ENCODE measurements around the gene PPP2R2B.

The PPP2R2B gene

GRCh38 chr5:146568161-146568560, 310.4 kb downstream of the PPP2R2B start:
- no peaks in the 10 kb centered on the region for H3K79me2 ChIP-seq (ENCODE audit: insufficient read depth, low read depth)
- no peaks in the 10 kb centered on the region for H3K36me3 ChIP-seq (ENCODE audit: insufficient read depth)
- no peak overlapping the region for H2AFZ ChIP-seq (ENCODE audit: low read depth)
- H3K27ac ChIP-seq, result no peak overlapping the region
- no peak overlapping the region for H3K4me2 ChIP-seq
- H3K27me3 ChIP-seq (ENCODE audit: insufficient read depth, low read depth), result no peaks in the 10 kb centered on the region
- no peak overlapping the region for H3K4me3 ChIP-seq (IDR thresholded peaks at IDR 0.05; ENCODE audit: insufficient read depth, low read depth, low read length)
- H3K9ac ChIP-seq, result no peak overlapping the region
- H4K20me1 ChIP-seq (ENCODE audit: insufficient read depth), result no peaks in the 10 kb centered on the region
- no peak for TF ChIP-seq CTCF (conservative IDR thresholded peaks at IDR 0.05; ENCODE audit: low read depth, low read length)
- peaks cover 13% of the 10 kb centered on the region for H3K4me1 ChIP-seq (ENCODE audit: low read depth, poor library complexity, severe bottlenecking)

GRCh38 chr5:146565764-146566367, 312.7 kb downstream of the PPP2R2B start:
- H3K4me1 ChIP-seq (ENCODE audit: low read depth, poor library complexity, severe bottlenecking), result peaks cover 13% of the 10 kb centered on the region
- peak; percentile 91 for TF ChIP-seq CTCF (conservative IDR thresholded peaks at IDR 0.05; ENCODE audit: low read depth, low read length)
- no peaks in the 10 kb centered on the region for H3K79me2 ChIP-seq (ENCODE audit: insufficient read depth, low read depth)
- peak overlapping the region; percentile 31 for H3K4me2 ChIP-seq
- no peaks in the 10 kb centered on the region for H3K36me3 ChIP-seq (ENCODE audit: insufficient read depth)
- no peaks in the 10 kb centered on the region for H3K27me3 ChIP-seq (ENCODE audit: insufficient read depth, low read depth)
- H2AFZ ChIP-seq (ENCODE audit: low read depth), result peak overlapping the region; percentile 88
- no peak overlapping the region for H3K27ac ChIP-seq
- no peak overlapping the region for H3K9ac ChIP-seq
- no peaks in the 10 kb centered on the region for H4K20me1 ChIP-seq (ENCODE audit: insufficient read depth)
- no peak overlapping the region for H3K4me3 ChIP-seq (IDR thresholded peaks at IDR 0.05; ENCODE audit: insufficient read depth, low read depth, low read length)

GRCh38 chr5:146564007-146564762, 314.4 kb downstream of the PPP2R2B start:
- Histone ChIP-seq H3K4me2 (no peak overlapping the region), H4K20me1 (ENCODE audit: insufficient read depth) (no peaks in the 10 kb centered on the region)
- TF ChIP-seq CTCF (conservative IDR thresholded peaks at IDR 0.05; ENCODE audit: low read depth, low read length), result no peak

GRCh38 chr5:146562461-146562860, 316.1 kb downstream of the PPP2R2B start:
- Histone ChIP-seq H3K4me1 (ENCODE audit: low read depth, poor library complexity, severe bottlenecking) (peaks cover 13% of the 10 kb centered on the region), H3K79me2 (ENCODE audit: insufficient read depth, low read depth) (no peaks in the 10 kb centered on the region), H3K4me2 (no peak overlapping the region), H3K4me3 (IDR thresholded peaks at IDR 0.05; ENCODE audit: insufficient read depth, low read depth, low read length) (no peak overlapping the region), H4K20me1 (ENCODE audit: insufficient read depth) (no peaks in the 10 kb centered on the region), H3K36me3 (ENCODE audit: insufficient read depth) (no peaks in the 10 kb centered on the region), H3K9ac (no peak overlapping the region), H2AFZ (ENCODE audit: low read depth) (no peak overlapping the region), H3K27ac (no peak overlapping the region), H3K27me3 (ENCODE audit: insufficient read depth, low read depth) (no peaks in the 10 kb centered on the region)
- TF ChIP-seq CTCF (conservative IDR thresholded peaks at IDR 0.05; ENCODE audit: low read depth, low read length), result no peak

More at GRCh38 chr5:146564007-146564762, 314.4 kb downstream of the PPP2R2B start:
- H3K27ac ChIP-seq, result no peak overlapping the region
- no peaks in the 10 kb centered on the region for H3K36me3 ChIP-seq (ENCODE audit: insufficient read depth)
- H3K79me2 ChIP-seq (ENCODE audit: insufficient read depth, low read depth), result no peaks in the 10 kb centered on the region
- no peak overlapping the region for H2AFZ ChIP-seq (ENCODE audit: low read depth)
- no peaks in the 10 kb centered on the region for H3K27me3 ChIP-seq (ENCODE audit: insufficient read depth, low read depth)
- no peak overlapping the region for H3K9ac ChIP-seq
- H3K4me1 ChIP-seq (ENCODE audit: low read depth, poor library complexity, severe bottlenecking), result peaks cover 13% of the 10 kb centered on the region
- no peak overlapping the region for H3K4me3 ChIP-seq (IDR thresholded peaks at IDR 0.05; ENCODE audit: insufficient read depth, low read depth, low read length)
